T-cell (primary cell): Measurements from ENCODE around the gene MAB21L4. TPM values are rescaled to one million over a fixed set of nuclear protein-coding genes. Genes with fewer than 3 reads are reported as not detected.

Source experiments
- ATAC-seq, 4 experiments: fragments of 200-7000 bp in 3 of 4; fragments of 150-1000 bp in 1 of 4; cut with Tn5 transposase; replicated peaks in 1 of 4; 1 replicate in 3 of 4; 2 replicates in 1 of 4; pipeline ENCODE4 v1.10.0; 2021; ENCODE audit warnings: moderate library complexity in 3 of 4, mild to moderate bottlenecking in 2 of 4, moderate number of reproducible peaks in 1 of 4
- CTCF ChIA-PET, 2 donors: fragments of 300-600 bp; sonication (Branson Sonifier 250); formaldehyde crosslinking; loops; one replicate each; lab custom pipeline; 2022; ENCODE audit warnings: antibody characterized with exemption in 2 of 2; lab: Charles Lee
- POLR2A ChIA-PET, 2 donors: fragments of 300-600 bp; sonication (Branson Sonifier 250); formaldehyde crosslinking; loops; one replicate each; lab custom pipeline; 2022; ENCODE audit warnings: antibody characterized with exemption in 2 of 2; lab: Charles Lee
- DNase-seq, 35 experiments: peaks; one replicate each; pipeline versions ENCODE4 v3.0.0 to v3.0.0-alpha.2; 2013 to 2023
- H3K27ac ChIP-seq: one replicate; pipeline ENCODE4 v1.5.1; 2013; ENCODE audit warnings: low read length
- H3K27me3 ChIP-seq, 2 experiments: replicated peaks in 1 of 2; 1 replicate in 1 of 2; 2 replicates in 1 of 2; pipeline versions ENCODE4 v1.6.1 to v1.7.0; 2013; ENCODE audit warnings: low read length in 1 of 2, mixed read lengths in 1 of 2; ENCODE audit not compliant: control insufficient read depth in 2 of 2, insufficient read depth in 2 of 2; ENCODE audit errors: extremely low read depth in 1 of 2
- H3K36me3 ChIP-seq, 2 donors: 1 replicate in 1 of 2; 2 replicates in 1 of 2; pipeline versions ENCODE4 v1.6.1 to v1.7.0; 2013; ENCODE audit warnings: low read length in 1 of 2; ENCODE audit not compliant: control insufficient read depth in 2 of 2, insufficient read depth in 1 of 2; ENCODE audit errors: extremely low read depth in 1 of 2
- H3K4me1 ChIP-seq, 2 experiments: 1 replicate in 1 of 2; 2 replicates in 1 of 2; pipeline versions ENCODE4 v1.6.1 to v1.7.0; 2013; ENCODE audit warnings: low read length in 2 of 2, mixed read lengths in 1 of 2; ENCODE audit not compliant: insufficient read depth in 2 of 2, control insufficient read depth in 1 of 2; ENCODE audit errors: extremely low read depth in 1 of 2
- H3K4me3 ChIP-seq, 2 donors: 1 replicate in 1 of 2; 2 replicates in 1 of 2; pipeline versions ENCODE4 v1.5.1 to v1.7.0; 2013; ENCODE audit warnings: mild to moderate bottlenecking in 2 of 2, low read length in 1 of 2, moderate library complexity in 1 of 2; ENCODE audit not compliant: control insufficient read depth in 1 of 2; ENCODE audit errors: extremely low read depth in 1 of 2
- H3K9me3 ChIP-seq: 2 replicates; pipeline ENCODE4 v1.7.0; 2013
- H3K27ac Mint-ChIP-seq, 2 donors: one replicate each; pipeline ENCODE4 v1.8.0; 2020 to 2021; ENCODE audit warnings: mild to moderate bottlenecking in 2 of 2, mixed read lengths in 2 of 2
- H3K27me3 Mint-ChIP-seq, 2 donors: one replicate each; pipeline ENCODE4 v1.8.0; 2021 to 2022; ENCODE audit warnings: mixed read lengths in 2 of 2
- H3K36me3 Mint-ChIP-seq: one replicate; pipeline ENCODE4 v1.8.0; 2021; ENCODE audit warnings: mixed read lengths
- H3K4me1 Mint-ChIP-seq, 3 donors: one replicate each; pipeline ENCODE4 v1.8.0; 2020 to 2022; ENCODE audit warnings: mixed read lengths in 3 of 3, mild to moderate bottlenecking in 1 of 3
- H3K4me3 Mint-ChIP-seq, 3 donors: one replicate each; pipeline ENCODE4 v1.8.0; 2020 to 2022; ENCODE audit warnings: mild to moderate bottlenecking in 3 of 3, mixed read lengths in 3 of 3, moderate library complexity in 3 of 3
- H3K9me3 Mint-ChIP-seq, 3 donors: one replicate each; pipeline ENCODE4 v1.8.0; 2020 to 2022; ENCODE audit warnings: mixed read lengths in 3 of 3
- WGBS: methylation state at CpG from one replicate; pipeline ENCODE4 v1.1.5; 2013; ENCODE audit warnings: missing lambda C conversion rate; ENCODE audit not compliant: insufficient coverage; 5-methylcytosine and 5-hydroxymethylcytosine counted together
- total RNA-seq, 35 experiments: library from RNA in 6 of 35; stranded (reverse) in 6 of 35; fragments of 120-200 nt in 1 of 35; gene quantifications; one replicate each; pipeline versions ENCODE4 v1.2.1 to v1.2.4 and lab custom pipeline; 2013 to 2026

The MAB21L4 gene
- total RNA-seq, 5 donors from 2014 or later (not counting 1 experiment from before 2014, with no cell fraction given), result not detected

GRCh38 chr2:240864475-240864874 lies 31.5 kb downstream of the MAB21L4 start:
- Mint-ChIP-seq H3K27ac (no peak overlapping the region), H3K4me3 (no peak overlapping the region), H3K4me1 (no peaks in the 10 kb centered on the region), H3K9me3 (no peaks in the 10 kb centered on the region), H3K27me3 (peaks cover 4 to 5% of the 10 kb centered on the region in 2 donors), H3K36me3 (no peaks in the 10 kb centered on the region)
- no peak overlapping the region for H3K27ac ChIP-seq
- H3K27me3 ChIP-seq, result peaks cover 0 to 13% of the 10 kb centered on the region in 2 experiments
- no peaks in the 10 kb centered on the region for H3K9me3 ChIP-seq
- CTCF ChIA-PET, result no interaction called here
- WGBS, result 100% methylated on average over 1 of the region's 3 CpGs
- H3K4me3 ChIP-seq, result no peak overlapping the region
- POLR2A ChIA-PET, result no interaction called here
- no peaks in the 10 kb centered on the region for H3K4me1 ChIP-seq
- H3K36me3 ChIP-seq, result no peaks in the 10 kb centered on the region
- ATAC-seq (no peak), DNase-seq (no peak)

- peaks cover 0 to 15% of the 10 kb centered on the region in 2 experiments for H3K27me3 ChIP-seq
Observed at GRCh38 chr2:240861547-240861946, 34.4 kb downstream of the MAB21L4 start.

GRCh38 chr2:240858871-240859270 lies 37.1 kb downstream of the MAB21L4 start:
- no peak overlapping the region for H3K27ac Mint-ChIP-seq
- 90% methylated on average over 10 of the region's 10 CpGs for WGBS
- H3K36me3 ChIP-seq, result no peaks in the 10 kb centered on the region
- peaks cover 0 to 29% of the 10 kb centered on the region in 2 experiments for H3K27me3 ChIP-seq
- no peaks in the 10 kb centered on the region for H3K9me3 ChIP-seq
- peaks cover 0 to 10% (median 8%) of the 10 kb centered on the region in 3 donors for H3K9me3 Mint-ChIP-seq
- POLR2A ChIA-PET, result no interaction called here
- no peak overlapping the region for H3K4me3 ChIP-seq
- no peak overlapping the region for H3K4me3 Mint-ChIP-seq
- ATAC-seq (no peak), DNase-seq (no peak)
- H3K36me3 Mint-ChIP-seq, result peaks cover 4% of the 10 kb centered on the region
- no peak overlapping the region for H3K27ac ChIP-seq
- H3K4me1 ChIP-seq, result no peaks in the 10 kb centered on the region
- CTCF ChIA-PET, result no interaction called here
- peaks cover 0 to 5% of the 10 kb centered on the region in 2 donors for H3K27me3 Mint-ChIP-seq
- no peaks in the 10 kb centered on the region for H3K4me1 Mint-ChIP-seq

More at GRCh38 chr2:240861547-240861946, 34.4 kb downstream of the MAB21L4 start:
- Histone ChIP-seq H3K27ac (no peak overlapping the region), H3K4me3 (no peak overlapping the region), H3K4me1 (no peaks in the 10 kb centered on the region), H3K9me3 (no peaks in the 10 kb centered on the region), H3K36me3 (no peaks in the 10 kb centered on the region)
- H3K36me3 Mint-ChIP-seq, result no peaks in the 10 kb centered on the region
- no peak overlapping the region for H3K4me3 Mint-ChIP-seq
- ChIA-PET POLR2A (interaction anchor here in 1 of 2 donors (0.6 kb wide), 1 partner anchor 369 kb away, joined by 5 read pairs; no protein-coding TSS in a partner anchor), CTCF (no interaction called here)
- no peak for ATAC-seq
- no peak for DNase-seq
- WGBS, result 60% methylated on average over 1 of the region's 2 CpGs
- H3K27ac Mint-ChIP-seq, result no peak overlapping the region
- H3K9me3 Mint-ChIP-seq, result no peaks in the 10 kb centered on the region
- H3K27me3 Mint-ChIP-seq, result peaks cover 5 to 8% of the 10 kb centered on the region in 2 donors
- no peaks in the 10 kb centered on the region for H3K4me1 Mint-ChIP-seq

- H3K36me3 Mint-ChIP-seq, result peaks cover 4% of the 10 kb centered on the region
- ATAC-seq (no peak), DNase-seq (no peak)
- Histone ChIP-seq H3K27me3 (peaks cover 0 to 29% of the 10 kb centered on the region in 2 experiments), H3K36me3 (no peaks in the 10 kb centered on the region), H3K27ac (no peak overlapping the region), H3K9me3 (no peaks in the 10 kb centered on the region), H3K4me1 (no peaks in the 10 kb centered on the region), H3K4me3 (no peak overlapping the region)
- peaks cover 0 to 5% of the 10 kb centered on the region in 2 donors for H3K27me3 Mint-ChIP-seq
- WGBS, result 89% methylated on average over 8 of the region's 13 CpGs
- CTCF ChIA-PET, result no interaction called here
- POLR2A ChIA-PET, result no interaction called here
- H3K4me1 Mint-ChIP-seq, result no peaks in the 10 kb centered on the region
- peaks cover 0 to 10% (median 8%) of the 10 kb centered on the region in 3 donors for H3K9me3 Mint-ChIP-seq
- H3K4me3 Mint-ChIP-seq, result no peak overlapping the region
- H3K27ac Mint-ChIP-seq, result no peak overlapping the region
Observed at GRCh38 chr2:240858321-240858720, 37.6 kb downstream of the MAB21L4 start.

GRCh38 chr2:240857039-240858008 lies 38.6 kb downstream of the MAB21L4 start:
- ChIA-PET POLR2A (no interaction called here), CTCF (interaction anchor here in 1 of 2 donors (0.9 kb wide), 1 partner anchor 334 kb away, joined by 3 read pairs; no protein-coding TSS in a partner anchor)
- H3K27ac ChIP-seq, result no peak overlapping the region
- no peaks in the 10 kb centered on the region for H3K4me1 ChIP-seq
- WGBS, result 89% methylated on average over 17 of the region's 21 CpGs
- no peak overlapping the region for H3K27ac Mint-ChIP-seq
- H3K4me3 ChIP-seq, result no peak overlapping the region
- no peaks in the 10 kb centered on the region for H3K4me1 Mint-ChIP-seq
- no peak overlapping the region for H3K4me3 Mint-ChIP-seq
- H3K36me3 ChIP-seq, result no peaks in the 10 kb centered on the region
- H3K9me3 Mint-ChIP-seq, result peaks cover 0 to 10% (median 8%) of the 10 kb centered on the region in 3 donors
- H3K9me3 ChIP-seq, result no peaks in the 10 kb centered on the region
- H3K36me3 Mint-ChIP-seq, result peaks cover 4% of the 10 kb centered on the region
- peaks cover 0 to 5% of the 10 kb centered on the region in 2 donors for H3K27me3 Mint-ChIP-seq
- H3K27me3 ChIP-seq, result peaks cover 0 to 29% of the 10 kb centered on the region in 2 experiments
- no peak for ATAC-seq
- DNase-seq, result no peak

DNA sequence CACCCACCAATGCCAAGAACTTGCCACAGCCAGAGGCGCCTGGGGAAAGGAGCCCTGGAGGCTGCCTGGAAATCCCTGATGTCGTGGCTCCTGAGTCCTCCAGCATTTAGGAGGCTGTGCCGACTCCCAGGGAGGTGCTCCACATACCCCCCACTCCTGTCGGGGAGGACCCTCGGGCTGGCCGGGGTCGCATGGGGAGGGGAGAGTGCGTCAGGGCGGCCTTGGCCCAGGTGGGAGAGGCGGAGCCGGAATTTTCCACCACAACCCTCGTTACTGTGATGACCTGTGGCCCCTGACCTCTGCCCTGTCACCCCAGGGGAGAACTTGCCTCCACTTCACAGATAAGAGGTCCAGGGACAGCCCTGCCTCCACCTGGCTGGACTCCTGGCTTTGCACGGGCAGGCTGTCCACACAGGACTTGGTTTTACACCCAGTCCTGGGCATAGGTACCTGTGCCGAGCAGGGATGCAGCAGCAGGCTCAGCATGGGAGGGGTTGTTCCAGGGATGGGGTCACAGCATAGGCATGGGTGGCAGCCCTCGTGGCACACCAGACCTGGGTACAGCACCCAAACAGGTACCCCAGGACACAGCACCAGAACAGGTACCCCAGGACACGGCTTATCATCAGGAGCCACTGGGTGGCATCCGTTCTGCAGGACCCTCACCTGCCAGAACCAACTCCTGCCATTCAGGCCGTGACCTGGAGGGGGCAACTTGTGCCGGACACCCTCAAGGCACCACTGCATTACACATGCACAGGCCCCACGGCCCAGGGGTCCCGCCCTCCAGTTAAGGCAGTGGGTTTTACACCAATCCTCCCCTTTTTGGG lies 39.6 kb downstream of the MAB21L4 start:
- no peaks in the 10 kb centered on the region for H3K4me1 Mint-ChIP-seq
- Histone ChIP-seq H3K27me3 (peaks cover 0 to 35% of the 10 kb centered on the region in 2 experiments), H3K9me3 (no peaks in the 10 kb centered on the region), H3K27ac (no peak overlapping the region), H3K36me3 (no peaks in the 10 kb centered on the region), H3K4me1 (no peaks in the 10 kb centered on the region), H3K4me3 (no peak overlapping the region)
- POLR2A ChIA-PET, result no interaction called here
- H3K4me3 Mint-ChIP-seq, result no peak overlapping the region
- peaks cover 0 to 5% of the 10 kb centered on the region in 2 donors for H3K27me3 Mint-ChIP-seq
- CTCF ChIA-PET, result no interaction called here
- peaks cover 0 to 10% (median 8%) of the 10 kb centered on the region in 3 donors for H3K9me3 Mint-ChIP-seq
- ATAC-seq (no peak), DNase-seq (no peak)
- H3K36me3 Mint-ChIP-seq, result peaks cover 4% of the 10 kb centered on the region
- H3K27ac Mint-ChIP-seq, result no peak overlapping the region
- WGBS, result 80% methylated on average over 15 of the region's 21 CpGs
